ENCODE measurements around the gene KYNU.

GRCh38 chr2:143015656-143016055 is 138.2 kb downstream of the KYNU start:
- TF ChIP-seq, protein P1, sequence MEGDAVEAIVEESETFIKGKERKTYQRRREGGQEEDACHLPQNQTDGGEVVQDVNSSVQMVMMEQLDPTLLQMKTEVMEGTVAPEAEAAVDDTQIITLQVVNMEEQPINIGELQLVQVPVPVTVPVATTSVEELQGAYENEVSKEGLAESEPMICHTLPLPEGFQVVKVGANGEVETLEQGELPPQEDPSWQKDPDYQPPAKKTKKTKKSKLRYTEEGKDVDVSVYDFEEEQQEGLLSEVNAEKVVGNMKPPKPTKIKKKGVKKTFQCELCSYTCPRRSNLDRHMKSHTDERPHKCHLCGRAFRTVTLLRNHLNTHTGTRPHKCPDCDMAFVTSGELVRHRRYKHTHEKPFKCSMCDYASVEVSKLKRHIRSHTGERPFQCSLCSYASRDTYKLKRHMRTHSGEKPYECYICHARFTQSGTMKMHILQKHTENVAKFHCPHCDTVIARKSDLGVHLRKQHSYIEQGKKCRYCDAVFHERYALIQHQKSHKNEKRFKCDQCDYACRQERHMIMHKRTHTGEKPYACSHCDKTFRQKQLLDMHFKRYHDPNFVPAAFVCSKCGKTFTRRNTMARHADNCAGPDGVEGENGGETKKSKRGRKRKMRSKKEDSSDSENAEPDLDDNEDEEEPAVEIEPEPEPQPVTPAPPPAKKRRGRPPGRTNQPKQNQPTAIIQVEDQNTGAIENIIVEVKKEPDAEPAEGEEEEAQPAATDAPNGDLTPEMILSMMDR (IDR thresholded peaks at IDR 0.05): no peak
- no peak for TF ChIP-seq POLR2A (IDR thresholded peaks at IDR 0.05)
- no peak for TF ChIP-seq EP300 (IDR thresholded peaks at IDR 0.05)

Measured in tibial nerve (tissue), 4 donors.